HG02884 (cell line): ENCODE data around the gene MORN1.
"Not testable (repeated sequence)": the region's sequence is repeated elsewhere in the genome, so short reads cannot be mapped to it uniquely, and the experiment has no call there.

Source experiments
- ATAC-seq: cut with Tn5 transposase; IDR thresholded peaks from one replicate; pipeline ENCODE4 v1.9.1; 2021; ENCODE audit warnings: mild to moderate bottlenecking, moderate library complexity; ENCODE audit not compliant: unreplicated experiment

MORN1 gene

DNA sequence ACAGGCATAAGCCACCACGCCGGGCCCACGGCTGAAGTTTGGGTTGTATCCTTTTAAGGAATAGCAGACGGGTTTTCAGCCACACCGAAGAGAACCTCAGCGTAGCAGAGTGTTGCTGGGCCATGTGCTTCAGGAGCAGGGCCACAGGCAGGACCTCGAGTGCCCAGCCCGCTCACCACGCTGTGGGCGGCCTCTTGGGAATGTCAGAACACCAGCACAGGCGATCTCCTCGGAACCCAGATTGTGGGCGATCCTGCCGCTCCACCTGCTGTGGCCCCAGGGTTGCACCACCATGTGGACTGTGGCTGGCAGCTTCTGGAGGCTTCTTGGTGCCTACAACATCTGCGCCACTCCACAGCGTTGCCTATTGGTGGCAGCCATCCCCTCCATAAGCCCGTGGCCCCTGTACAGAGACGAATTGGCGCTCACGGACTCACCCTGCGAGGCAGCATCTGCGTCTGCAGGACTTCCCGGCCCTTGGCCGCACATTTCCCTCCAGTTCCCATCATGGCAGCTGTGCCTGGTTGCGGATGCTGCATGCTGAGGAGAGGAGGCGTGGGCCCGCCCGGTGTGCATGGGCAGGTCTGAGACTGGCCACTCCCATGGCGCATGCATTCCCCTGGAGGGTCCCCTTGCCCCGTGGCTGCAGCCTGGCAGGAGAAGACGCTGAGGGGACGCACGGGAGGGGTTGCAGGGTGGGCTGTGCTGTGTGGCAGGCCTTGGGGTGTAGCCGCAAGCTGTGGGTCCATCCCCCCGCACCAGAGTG, 93.9 kb downstream of the MORN1 start:
- no peak for ATAC-seq

DNA sequence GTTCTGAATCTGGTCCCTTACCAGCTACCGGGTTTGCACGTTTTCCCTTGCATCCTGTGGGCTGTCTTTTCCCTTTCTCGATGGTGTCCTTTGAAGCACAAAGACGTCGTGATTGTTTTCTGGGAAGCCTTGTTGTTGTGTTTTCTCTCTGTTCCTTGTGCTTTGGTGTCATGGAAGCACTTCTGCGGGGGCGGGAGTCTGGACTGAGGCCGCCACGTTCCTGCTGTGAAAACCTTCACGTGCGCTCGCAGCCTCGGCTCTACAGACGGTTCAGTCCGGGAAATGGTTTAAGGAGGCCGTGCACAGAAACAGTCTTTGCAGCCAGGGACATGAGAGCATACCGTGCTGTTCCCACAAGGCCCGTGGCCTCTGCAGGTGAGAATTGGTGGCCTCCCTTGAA, 94.7 kb downstream of the MORN1 start:
- ATAC-seq = no peak

DNA sequence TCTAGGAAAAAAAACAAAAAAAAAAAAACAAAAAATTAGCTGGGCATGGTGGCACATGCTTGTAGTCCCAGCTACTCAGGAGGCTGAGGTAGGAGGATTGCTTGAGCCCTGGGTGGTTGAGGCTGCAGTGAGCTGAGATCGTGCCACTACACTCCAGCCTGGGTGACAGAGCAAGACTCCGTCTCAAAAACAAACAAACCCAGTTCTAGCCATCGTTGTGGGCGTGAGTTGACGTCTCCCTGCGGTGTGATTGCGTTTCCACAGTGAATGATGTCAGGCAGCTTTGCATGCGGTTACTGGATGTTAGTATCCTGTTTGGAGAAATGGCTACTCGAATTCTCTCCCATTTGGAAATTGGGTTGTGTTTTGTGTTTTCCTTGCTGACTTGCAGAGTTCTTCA, 95.1 kb downstream of the MORN1 start:
- not testable (repeated sequence) for ATAC-seq

DNA sequence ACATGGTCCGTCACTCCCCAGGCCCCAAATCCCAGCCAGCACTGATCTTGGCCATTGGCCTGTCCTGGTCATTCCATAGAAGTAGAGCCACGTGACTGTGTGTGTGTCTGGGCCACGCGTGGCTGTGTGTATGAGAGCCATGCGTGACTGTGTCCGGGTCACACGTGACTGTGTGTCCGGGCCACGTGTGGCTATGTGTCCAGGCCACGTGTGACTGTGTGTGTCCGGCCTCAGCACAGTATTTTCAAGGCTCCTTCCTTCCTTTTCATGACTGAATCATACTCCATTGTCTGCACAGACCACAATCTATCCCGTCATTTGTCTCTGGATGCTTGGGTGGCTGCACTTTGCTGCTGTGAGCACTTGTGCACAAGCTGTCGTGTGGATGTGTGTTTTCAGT, 95.8 kb downstream of the MORN1 start:
- no peak for ATAC-seq

DNA sequence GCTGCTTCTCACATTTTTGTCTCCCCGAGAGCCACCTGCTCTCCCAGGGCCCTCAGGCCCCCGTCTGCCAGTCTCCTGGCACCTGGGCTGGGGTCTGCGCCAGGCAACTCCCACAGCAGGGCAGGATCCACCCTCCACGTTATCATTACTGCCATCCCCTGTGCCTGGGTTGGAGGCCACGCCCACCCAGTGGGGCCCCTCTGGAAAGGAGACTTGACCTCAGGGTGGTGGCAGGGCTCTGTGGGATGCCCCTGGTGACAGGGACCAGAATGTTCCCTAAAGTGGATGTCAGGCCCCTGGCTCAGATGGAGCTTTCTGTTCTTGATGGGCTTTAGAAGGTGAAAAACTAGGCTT, 96.7 kb downstream of the MORN1 start:
- no peak for ATAC-seq

DNA sequence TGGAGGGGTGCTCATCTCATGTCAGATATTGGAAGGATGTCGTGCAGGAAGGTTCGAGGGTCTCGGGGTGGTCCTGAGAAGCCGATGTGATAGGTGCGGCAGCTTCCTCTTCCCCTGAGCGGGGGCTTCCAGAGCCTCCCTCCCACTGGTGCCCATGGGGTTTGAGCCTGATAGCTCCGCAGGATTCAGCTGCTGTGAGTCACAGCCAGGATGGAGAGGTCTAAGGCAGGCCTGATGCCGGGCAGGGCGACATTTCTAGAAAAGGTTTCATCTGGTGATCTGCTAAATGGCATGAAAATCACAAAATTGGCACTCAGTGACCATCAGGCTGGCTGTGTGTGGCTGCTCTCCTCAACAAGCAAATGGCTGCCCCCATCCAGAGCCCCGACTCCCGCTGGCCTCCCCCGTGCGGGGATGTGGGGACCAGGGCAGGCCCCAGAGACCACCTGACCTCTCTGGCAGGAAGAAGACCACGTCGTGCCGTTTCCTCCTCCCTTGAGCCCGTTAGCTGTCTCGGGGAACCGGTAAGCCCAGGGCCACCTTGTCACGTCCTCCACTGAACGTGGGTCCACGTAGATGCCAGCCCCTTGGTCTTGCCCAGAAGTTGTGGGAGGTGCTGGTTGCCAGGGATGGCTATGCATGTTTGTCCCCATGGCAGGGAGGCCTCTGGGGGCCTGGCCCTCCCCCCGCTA, 97.2 kb downstream of the MORN1 start:
- ATAC-seq = no peak

DNA sequence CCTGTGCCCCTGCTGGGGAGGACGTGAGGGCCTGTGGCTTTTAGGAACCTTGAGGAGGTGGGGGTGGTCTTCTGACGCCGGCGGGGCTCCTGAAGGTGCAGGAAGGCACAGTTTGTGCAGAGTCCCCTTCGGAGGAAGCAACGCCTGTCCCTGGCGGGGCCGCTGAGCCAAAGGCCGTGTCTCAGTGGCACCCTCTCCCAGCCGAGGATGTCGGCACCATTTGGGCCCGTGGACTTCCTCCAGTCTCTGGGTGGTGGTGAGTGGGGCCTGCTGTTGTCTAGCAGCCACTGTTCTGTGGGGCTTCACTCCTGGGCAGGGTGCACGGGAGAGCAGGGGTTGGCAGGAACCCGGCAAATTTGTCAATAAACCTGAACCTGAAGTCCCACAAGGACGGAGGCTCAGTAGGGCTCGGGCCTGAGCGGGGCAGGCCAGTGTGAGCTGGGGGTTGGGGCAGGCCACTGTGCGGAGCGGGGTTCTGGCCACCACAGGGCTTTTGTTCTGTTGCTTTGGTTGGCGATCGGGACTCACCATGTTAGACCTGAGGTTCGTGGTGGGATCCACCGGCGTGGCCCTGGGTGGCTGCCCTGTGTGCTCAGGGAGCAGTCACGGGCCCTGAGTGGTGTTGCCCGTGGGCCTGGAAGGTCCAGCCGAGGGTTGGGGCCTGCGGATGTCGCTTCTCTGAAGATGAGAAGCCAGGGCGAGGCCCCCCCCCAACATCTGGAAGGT, 98.5 kb downstream of the MORN1 start:
- ATAC-seq = no peak

DNA sequence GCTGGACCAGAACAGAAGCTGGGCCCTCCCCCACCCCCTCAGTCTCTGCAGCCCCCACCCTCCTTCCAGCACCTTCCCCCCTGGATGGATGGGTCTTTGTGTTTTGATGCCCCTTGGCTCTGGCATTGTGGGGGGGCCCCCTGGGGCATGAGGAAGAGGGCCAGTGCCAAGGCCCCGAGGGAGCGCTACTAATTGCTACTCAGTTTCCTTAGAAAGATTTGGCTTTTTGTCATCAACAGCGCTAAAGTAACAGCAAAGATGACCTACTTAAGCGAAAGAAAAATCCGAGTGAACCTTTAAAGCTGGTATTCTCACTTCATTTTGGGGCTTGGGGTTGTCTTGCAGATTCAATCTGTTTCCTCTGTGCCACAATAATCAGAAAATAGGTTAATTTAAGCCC, 99.8 kb downstream of the MORN1 start:
- ATAC-seq = no peak

DNA sequence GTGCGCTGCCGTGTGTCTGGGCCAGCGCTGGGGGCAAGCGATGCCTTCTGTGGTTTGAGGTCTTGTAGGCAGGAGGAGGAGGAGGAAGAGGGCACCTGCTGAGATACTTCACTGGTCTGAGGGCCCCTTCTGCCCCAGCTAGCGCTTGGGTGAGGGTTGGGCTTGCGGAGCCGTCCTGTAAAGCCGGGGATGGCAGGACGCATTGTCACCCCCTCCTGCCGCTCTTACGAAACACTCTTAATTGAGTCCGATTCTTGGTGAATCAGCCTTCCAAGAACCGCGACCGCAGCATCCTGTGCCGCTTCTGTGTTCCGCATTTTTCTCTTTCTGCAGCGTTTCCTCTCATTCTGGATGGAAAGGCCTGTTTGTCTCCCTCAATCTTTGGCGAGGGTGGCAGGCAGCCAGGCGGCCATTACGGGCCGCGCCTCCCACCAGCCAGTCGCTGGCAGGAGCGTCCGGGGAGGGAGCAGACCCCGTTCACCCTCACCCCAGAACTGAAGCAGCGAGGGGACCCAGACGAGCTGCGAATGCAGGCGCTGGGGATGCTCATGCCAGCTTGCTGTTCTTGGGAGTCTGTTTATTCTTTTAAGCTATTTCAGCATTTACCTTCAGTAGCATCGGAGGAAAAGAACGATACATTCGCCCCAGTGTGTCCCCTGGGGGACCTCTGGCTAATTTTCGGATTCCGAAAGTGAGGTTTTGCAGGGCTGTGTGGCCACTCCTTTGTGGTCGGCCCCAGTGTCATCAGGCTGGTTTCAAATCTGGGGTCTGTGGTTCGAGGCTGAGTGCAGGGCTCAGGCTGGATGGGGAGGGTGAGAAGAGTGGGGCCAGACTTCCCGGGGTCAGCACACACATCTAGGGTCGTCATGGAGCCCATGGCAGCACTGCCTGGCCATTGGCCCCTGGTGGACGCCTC, 100.5 kb downstream of the MORN1 start:
- ATAC-seq = no peak

DNA sequence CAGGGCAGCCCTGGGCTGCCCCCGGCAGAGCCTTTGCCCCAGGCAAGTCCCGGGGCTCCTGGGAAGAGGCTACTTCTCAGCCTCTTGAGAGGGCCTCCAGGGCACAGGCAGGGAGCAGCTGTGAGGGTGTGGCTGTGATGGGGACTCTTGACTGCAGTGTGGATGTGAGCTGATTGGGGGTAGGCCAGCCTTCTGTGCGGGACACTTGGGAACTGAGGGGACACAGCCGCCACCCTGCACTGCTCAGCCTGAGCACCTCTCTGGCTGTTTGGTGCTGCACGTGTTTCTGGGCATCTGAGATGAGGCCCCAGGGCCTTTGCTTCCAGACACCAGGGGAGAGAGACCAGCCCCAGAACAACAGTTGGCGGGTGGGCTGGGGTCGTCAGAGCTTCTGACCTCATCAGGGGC, 101.2 kb downstream of the MORN1 start:
- no peak for ATAC-seq

DNA sequence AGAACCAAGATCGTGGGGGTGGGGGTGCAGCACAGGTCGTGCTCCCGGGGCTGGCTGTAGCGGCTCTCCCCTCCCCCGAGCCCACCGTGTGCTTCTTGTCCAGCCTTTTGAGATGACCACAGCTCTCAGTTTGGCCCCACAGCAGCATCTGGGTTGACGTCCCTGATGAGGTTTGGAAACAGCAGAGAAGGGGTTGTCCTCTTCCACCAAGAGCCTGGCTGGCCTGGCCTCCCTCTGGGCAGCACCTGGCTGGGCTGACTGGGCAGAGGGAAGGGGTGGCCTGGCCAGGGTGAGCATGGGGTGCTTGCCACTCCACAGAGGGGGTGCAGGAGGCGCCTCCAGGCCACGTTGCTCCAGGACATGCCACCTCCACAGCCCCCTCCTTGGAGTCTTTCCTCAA, 101.7 kb downstream of the MORN1 start:
- no peak for ATAC-seq

DNA sequence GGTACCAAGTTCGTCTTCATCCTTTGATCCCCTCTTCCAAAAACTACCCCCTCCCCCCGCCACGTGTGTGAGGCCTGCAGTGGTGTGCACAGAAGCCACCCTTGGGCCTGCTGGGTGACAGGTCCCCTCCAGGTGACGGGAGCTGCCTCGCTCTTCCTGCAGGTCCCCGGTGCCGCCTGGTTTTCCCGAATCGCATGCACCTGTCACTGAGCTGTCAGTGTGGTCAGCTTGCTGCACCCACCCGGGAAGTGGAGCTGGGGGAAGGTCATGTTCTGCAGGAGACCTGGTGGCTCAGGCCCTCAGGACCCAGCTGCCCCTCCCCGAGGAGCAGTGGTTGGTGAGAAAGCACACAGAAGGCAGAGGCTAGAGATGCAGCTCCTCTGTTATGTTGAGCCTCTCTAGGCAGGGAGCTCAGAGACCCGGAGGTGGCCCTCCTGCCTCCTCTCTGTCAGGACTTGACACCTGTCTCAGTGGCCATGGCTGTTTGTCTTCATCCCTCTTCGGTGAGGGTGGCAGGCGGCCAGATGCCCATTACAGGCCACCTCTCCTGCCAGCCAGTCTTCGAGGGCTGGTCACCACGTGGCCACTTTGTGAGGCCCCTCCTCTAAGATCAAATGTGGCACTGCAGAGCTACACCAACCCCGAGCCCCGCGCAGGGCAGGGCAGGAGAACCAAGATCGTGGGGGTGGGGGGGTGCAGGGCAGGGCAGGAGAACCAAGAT, 102.4 kb downstream of the MORN1 start:
- ATAC-seq = no peak

DNA sequence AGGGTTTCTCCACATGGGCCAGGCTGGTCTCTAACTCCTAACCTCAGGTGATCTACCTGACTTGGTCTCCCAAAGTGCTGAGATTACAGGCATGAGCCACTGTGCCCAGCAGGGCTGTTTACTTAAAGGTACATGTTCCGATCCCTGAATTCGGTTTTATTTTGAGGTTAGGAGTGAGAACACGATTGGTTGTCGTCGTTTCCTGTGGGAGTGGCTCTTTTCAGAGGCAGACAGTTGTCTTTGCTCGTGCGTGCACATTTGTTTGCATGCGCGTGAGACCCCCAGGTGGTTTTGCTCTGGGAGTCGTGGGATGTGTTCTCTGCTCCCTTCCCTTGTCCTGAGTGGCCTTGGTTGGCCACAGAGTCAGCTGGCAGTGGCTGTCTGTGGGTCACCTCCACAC, 103.0 kb downstream of the MORN1 start:
- ATAC-seq = no peak

DNA sequence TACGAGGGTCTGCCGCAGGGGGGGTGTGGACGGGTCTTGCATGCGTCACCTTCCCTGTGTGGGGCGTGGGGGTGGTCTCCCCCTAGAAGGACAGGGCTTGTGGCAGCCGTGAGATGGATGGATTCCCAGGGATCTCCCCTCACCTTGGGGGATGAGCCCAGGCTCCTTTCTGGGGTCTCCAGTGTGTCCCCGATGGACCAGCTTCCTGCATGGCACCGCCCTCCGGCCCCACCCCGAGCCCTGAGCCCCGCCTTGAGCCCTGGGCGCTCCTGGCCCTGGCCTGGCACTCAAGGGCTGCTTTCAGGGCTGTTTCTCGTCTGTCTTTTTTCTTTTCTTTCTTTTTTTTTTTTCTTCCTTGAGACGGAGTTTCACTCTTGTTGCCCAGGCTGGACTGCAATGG, 103.7 kb downstream of the MORN1 start:
- ATAC-seq = no peak

DNA sequence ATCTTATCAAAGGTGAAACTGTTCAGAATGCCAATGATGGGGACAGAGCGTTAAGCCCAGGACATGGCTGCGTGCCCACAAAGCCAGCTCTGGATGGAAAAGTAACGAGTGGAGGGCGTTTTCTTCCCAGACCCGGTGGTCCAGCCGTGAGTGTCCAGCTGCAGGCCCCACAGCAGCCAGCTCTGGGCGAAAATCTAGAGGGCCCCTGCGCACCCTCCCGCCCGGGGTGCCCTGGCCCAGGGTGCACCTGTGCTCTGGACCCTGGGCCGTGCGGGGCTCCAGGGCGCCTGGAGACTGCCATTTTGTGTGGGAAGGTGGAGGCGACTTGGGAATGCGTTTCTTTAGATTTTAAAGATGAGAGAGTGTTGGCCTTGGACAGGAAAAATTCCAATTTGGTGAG, 104.4 kb downstream of the MORN1 start:
- ATAC-seq = no peak

DNA sequence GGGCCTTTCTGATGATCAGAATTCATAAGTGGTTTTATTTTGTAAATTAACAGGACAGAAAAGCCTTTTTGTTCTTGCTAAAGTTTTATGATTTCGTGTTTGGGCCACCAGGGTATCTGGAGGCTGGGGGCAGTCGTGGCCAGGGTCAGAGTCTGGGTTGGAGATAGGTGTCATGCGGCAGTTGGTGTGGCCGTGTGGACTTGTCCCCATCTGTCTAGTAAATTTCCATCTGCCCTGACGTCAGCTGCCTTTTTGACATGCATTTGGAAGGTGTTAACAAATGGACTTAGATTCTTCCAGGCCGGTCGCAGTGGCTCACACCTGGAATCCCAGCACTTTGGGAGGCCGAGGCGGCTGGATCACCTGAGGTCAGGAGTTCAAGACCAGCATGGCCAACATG, 106.4 kb downstream of the MORN1 start:
- ATAC-seq = no peak

DNA sequence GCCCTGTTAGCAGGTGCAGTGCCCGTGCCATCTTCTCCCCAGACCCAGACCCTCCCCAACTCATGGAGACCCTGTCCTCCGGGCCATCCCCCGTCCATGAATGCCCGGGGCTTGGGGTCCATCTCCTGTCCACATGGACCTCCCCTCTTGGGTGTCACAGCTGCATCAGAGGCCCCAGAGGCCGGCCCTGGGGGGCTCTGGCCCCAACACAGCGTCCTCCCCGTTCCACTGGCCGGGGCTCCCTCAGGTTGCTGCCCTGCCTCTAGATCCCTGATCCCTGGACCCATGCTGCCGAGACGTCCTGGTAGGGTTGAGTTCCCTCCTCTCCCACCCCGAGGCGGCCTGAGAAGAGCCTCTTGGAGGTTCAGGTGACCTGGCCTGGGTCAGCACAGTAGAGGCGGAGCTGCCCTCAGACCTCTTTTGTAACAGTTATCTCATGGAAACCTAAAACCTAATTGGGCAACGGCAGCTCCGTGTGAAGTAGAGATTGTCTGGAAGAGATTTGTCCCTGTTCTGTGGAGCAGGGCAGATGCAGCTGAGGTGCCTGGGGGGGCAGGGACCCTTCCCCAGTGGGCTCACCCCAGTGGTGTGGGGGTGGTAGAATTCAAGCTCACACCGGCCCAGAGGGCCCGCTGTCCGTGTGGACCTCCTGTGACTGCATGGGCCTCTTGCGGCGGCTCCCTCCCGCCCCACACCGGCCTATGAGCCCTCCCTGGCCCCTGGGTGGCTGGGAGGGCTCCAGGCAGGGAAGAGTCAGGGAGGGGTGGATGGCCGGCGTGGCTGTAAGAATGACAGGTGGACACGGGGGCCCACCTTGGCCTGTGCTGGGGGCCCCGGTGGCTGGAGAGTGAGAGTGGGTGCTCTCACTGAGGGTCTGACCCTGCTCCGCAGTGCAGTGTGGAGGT, 107.1 kb downstream of the MORN1 start:
- no peak for ATAC-seq

DNA sequence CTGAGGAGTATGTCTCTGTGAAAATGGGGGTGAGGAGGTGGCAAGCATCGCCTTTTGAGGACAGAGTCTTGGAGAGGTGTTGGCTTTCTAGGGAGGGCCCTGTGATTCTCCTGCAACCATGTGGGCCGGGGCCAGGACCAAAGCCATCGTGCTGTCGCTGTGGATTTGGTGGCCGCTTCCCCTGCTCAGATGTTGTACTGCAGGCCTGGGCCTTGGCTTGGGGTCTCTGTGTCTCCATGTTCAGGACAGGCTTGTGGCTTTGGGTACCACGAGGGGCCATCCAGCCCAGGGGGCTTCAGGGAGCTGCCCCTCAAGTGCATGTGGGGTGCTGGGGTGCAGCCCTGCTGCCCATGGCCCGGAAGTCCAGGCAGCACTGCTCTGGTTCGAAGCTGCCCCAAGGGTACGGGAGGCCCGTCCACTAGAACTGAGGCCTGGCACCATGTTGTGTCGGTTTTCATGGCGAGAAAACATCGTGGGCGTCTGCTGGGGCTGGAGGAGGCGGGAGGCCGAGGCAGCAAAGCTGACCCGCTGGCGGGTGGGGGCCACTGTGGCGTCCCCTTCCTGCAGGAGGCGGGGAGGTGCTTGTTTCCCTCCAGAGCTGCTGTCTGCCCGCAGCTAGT, 107.9 kb downstream of the MORN1 start:
- no peak for ATAC-seq
